ENCODE results near the gene LIX1L.

LIX1L gene

DNA sequence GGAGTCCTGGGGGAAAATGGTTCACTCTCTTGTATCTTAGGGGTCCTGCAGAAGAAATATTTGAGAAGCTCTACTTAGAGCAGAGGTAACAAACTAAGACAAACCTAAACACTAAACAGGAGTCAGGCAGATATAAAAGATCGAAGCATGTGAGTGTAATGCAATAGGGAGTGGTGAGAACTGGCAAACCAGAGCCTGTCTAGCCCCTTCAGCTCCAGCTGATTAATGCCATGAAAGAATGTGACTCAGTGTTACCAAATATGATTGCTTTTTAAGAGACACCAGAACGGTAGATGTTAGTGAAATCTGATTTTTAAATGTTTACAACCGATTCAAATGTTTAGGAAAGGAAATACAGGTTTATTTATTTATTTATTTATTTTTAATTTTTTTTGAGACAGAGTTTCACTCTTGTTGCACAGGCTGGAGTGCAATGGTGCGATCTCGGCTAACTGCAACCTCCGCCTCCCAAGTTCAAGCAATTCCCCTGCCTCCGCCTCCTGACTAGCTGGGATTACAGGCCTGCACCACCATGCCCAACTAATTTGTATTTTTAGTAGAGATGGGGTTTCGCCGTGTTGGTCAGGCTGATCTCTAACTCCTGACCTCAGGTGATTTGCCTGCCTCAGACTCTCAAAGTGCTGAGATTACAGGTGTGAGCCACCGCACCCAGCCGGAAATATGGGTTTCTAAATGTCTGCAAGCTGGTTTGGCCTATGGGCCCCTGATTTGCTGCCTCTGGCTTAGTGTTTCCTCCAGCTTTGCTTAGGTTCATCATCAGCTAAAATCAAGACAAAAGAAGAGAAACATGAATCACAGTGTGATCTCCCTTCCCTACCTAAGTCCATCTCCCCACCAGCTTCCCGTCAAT is 26.4 kb upstream of the LIX1L start:
- no peak for DNase-seq (ENCODE audit: extremely low read depth, low read depth)
- TF ChIP-seq, protein P1, sequence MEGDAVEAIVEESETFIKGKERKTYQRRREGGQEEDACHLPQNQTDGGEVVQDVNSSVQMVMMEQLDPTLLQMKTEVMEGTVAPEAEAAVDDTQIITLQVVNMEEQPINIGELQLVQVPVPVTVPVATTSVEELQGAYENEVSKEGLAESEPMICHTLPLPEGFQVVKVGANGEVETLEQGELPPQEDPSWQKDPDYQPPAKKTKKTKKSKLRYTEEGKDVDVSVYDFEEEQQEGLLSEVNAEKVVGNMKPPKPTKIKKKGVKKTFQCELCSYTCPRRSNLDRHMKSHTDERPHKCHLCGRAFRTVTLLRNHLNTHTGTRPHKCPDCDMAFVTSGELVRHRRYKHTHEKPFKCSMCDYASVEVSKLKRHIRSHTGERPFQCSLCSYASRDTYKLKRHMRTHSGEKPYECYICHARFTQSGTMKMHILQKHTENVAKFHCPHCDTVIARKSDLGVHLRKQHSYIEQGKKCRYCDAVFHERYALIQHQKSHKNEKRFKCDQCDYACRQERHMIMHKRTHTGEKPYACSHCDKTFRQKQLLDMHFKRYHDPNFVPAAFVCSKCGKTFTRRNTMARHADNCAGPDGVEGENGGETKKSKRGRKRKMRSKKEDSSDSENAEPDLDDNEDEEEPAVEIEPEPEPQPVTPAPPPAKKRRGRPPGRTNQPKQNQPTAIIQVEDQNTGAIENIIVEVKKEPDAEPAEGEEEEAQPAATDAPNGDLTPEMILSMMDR (IDR thresholded peaks at IDR 0.05; ENCODE audit: low read depth, low read length): no peak

- TF ChIP-seq, protein P1 (IDR thresholded peaks at IDR 0.05; ENCODE audit: low read depth, low read length): no peak
- DNase-seq (ENCODE audit: extremely low read depth, low read depth): no peak
These were observed 25.4 kb upstream of the LIX1L start for GRCh38 chr1:145983206-145983675.

DNA sequence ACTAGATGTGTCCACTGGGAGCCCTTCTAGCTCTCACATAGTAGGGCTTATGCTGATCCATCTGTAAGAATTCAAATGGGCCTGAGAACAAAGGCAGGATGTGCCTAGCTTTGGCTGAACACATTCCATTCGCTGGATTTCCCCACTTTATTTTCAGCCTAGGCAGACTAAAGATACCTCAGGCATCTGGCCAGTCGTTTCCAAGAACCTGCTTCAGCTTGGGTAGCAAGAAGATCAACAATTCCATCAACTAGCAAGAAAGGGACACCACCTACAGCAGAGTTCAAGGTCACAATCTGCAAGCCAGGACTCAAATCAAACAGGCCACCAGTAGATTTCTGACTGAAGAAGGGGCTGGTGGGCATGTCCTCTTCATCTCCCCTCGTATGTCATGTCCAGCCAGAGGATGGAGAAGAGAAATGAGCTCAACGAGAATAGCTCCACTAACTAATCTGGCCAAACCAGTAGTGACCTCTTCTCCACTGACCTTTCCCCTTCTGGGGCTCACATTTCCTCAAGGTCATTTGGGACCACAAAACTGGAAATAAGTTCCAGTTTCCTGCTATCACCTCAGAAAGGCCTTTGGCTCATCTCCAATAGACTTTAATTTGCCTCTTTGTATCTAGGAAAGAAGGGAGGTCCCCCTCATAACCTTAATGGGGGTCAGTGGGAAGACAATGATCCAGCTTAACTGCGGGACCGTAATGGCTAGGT is 24.4 kb upstream of the LIX1L start:
- DNase-seq (ENCODE audit: extremely low read depth, low read depth): no peak
- TF ChIP-seq, protein P1 (IDR thresholded peaks at IDR 0.05; ENCODE audit: low read depth, low read length): no peak

- no peak for DNase-seq (ENCODE audit: extremely low read depth, low read depth)
- TF ChIP-seq, protein P1 (IDR thresholded peaks at IDR 0.05; ENCODE audit: low read depth, low read length): no peak
These were observed 22.7 kb upstream of the LIX1L start for GRCh38 chr1:145980457-145980994.

GRCh38 chr1:145979746-145980456 is 22.1 kb upstream of the LIX1L start:
- TF ChIP-seq, protein P1 (IDR thresholded peaks at IDR 0.05; ENCODE audit: low read depth, low read length): no peak
- no peak for DNase-seq (ENCODE audit: extremely low read depth, low read depth)

- DNase-seq (ENCODE audit: extremely low read depth, low read depth): peak; percentile 99
- TF ChIP-seq, protein P1 (IDR thresholded peaks at IDR 0.05; ENCODE audit: low read depth, low read length): peak; percentile 27
These were observed 21.3 kb upstream of the LIX1L start for GRCh38 chr1:145978854-145979745.

Data from AG09319 (cell line).